DMS114 treated with DMSO at 0.1 percent for 48 hours (cell line): ENCODE results near the gene TPD52L1.

ENCODE experiments used
- DNase-seq: peaks from one replicate; lab custom pipeline; 2025; ENCODE audit not compliant: unreplicated experiment; lab: John Stamatoyannopoulos, UW

Gene TPD52L1

DNA sequence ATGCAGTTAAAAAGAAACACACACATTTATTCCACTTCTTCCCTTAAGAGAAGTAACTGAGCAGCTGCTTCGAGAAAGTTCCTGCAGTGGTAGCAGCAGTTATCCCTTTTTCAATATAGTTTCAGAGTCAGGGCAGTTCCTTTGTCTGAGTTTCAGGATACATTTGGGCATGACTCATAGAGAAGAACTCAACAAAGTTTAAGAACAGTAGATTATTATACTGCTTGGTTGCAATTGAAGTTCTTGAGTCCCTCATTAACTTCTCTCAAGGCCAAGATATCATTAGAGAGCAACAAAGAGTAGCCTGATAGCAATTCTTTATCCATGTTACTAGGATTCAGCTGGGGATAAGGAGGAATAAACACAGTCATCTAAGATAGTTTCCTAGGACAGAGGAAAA, 54.4 kb downstream of the TPD52L1 start:
- DNase-seq: no peak

GRCh38 chr6:125208625-125209249, 55.2 kb downstream of the TPD52L1 start:
- no peak for DNase-seq

- no peak for DNase-seq
These were observed 57.1 kb downstream of the TPD52L1 start for GRCh38 chr6:125210667-125211066.

DNA sequence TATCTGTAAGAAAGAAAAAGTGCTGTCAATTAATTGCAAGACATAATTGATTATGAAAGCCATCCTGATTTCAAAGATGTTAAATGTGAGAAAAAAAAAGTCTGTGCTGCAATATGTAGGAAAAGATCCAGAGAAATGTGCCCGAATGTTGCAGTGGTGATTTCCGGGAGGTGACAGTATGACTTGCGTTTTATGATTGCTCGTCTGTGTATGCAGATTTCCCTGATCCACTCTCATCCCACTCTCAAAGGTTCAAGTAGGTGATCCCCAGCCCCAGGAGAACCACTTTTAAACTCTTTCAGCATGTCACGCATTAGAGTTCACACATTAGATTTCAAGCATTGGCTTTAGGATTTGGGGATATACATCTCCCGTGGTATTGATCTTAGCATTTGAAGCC, 57.8 kb downstream of the TPD52L1 start:
- DNase-seq: no peak

DNA sequence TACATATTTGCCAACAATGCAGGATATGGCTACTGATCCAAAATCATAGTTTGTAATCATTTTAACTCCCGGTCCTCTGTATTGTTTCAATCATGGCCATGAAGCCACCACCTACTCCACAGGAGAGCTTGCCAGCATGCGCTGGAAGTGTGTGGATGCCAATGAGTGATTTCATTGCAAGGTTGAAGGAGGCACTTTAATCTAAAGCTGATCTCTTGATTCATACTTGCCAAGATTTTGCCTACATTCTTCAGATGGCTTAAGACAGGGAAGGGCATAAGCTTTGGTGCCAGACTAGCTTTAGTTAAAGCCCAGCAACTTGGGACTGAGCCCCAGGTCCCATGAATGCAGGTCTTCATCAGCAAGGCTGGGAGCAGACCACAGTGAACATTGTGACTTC, 58.8 kb downstream of the TPD52L1 start:
- DNase-seq: no peak

GRCh38 chr6:125213939-125214338, 60.4 kb downstream of the TPD52L1 start:
- DNase-seq: no peak

DNA sequence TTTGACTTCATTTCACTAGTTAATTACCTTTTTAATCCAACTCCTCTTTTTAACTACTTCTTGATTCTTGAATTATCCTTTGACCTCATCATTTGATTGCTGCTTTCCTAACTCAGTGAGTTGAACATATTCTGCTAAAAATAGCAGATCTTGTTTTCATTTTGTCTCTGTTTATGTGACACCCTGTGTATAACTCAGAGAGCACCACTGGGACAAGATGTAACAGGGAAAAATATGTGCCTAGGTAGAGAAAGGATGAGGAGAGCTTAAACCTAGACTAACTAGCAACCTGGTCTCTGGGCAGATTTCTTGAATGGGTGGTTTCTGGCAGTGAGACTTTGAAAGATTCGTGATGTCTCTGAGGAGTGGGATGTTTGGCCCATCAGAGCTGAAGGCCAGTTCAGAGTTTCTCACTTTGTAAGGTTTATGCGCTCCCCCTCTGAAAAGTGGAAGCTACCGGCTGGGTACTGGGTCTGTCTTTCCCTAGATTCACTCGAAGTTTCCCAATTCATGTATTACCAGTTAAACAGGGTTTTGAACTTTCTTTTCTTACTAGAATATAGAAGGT, 61.8 kb downstream of the TPD52L1 start:
- no peak for DNase-seq

DNA sequence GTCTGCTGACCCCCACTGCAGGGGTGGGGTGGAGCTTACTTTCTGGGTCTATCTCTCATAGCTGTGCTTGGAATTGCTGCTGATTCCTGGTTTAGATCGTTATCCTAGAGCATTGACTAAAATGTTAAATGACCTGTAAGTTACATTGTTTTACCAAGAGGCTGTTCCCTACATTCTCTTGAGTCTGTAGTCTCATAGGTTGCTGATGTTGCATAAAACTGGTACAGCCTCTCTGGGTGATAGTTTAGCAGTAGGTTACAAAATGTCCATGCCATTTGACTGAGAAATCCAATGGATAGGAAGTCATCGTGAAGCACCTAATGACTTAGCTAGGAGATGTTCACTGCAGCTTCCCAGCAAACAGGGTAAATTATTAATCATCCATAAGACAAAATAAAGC, 62.4 kb downstream of the TPD52L1 start:
- no peak for DNase-seq

DNA sequence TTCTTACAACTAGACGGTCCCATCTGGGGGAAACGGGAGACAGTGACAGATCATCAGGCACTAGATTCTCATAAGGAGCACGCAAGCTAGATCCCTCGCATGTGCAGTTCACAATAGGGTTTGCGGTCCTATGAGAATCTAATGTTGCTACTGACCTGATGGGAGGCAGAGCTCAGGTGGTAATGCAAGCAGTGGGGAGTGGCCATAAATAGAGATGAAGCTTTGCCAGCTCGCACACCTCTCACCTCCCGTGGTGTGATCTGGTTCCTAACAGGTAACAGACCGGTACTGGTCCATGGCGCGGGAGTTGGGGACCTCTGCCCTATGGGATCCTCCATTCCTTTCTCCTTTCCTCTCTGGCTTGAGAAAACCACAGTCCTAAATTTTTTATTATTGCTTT, 63.8 kb downstream of the TPD52L1 start:
- DNase-seq: no peak

GRCh38 chr6:125217992-125218391, 64.4 kb downstream of the TPD52L1 start:
- DNase-seq: no peak

DNA sequence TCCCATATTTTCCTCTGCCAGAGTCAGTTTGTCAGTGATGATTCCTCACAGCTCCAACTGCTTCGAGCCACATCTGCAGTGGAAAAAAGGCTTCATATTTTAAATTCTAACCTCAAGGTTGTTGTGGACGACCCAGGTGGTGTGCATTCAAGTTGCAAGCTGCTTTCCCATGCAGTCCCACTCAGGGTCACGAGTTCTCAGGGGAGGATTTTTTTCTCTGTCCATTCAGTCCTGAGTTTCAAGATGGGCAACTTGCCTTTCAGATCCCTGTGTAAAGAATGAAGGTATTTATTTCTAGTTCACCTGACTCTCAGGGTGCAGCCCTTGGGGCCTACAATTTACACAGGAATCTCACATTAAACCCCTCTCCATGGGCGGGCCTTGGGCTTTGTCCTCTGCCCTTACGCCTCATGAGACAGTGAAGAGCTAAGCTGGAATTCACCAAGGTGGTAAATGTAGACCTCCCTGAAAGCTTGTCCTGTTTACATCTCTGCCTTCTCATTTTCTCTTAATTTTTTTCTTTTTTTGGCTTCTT, 65.9 kb downstream of the TPD52L1 start:
- DNase-seq: no peak

DNA sequence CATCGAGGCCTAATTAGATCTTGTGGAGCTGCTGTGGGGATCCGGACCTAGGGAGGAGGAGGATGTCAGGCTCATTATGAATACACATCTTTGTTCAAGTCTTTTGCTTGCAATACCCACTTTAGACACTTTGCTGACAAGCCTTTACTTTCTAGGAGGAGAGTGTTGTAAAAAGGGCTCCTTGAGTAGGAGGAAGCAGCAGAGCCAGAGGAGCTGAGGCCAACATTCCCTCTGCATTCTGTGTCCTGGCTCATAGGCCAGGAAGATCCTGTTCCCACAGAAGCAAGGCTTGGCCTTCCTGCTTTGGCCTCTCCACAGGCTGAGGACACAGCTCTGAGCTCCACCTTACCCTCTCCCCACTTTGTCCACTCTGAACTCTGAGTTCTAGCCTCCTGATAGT, 67.1 kb downstream of the TPD52L1 start:
- DNase-seq: no peak

DNA sequence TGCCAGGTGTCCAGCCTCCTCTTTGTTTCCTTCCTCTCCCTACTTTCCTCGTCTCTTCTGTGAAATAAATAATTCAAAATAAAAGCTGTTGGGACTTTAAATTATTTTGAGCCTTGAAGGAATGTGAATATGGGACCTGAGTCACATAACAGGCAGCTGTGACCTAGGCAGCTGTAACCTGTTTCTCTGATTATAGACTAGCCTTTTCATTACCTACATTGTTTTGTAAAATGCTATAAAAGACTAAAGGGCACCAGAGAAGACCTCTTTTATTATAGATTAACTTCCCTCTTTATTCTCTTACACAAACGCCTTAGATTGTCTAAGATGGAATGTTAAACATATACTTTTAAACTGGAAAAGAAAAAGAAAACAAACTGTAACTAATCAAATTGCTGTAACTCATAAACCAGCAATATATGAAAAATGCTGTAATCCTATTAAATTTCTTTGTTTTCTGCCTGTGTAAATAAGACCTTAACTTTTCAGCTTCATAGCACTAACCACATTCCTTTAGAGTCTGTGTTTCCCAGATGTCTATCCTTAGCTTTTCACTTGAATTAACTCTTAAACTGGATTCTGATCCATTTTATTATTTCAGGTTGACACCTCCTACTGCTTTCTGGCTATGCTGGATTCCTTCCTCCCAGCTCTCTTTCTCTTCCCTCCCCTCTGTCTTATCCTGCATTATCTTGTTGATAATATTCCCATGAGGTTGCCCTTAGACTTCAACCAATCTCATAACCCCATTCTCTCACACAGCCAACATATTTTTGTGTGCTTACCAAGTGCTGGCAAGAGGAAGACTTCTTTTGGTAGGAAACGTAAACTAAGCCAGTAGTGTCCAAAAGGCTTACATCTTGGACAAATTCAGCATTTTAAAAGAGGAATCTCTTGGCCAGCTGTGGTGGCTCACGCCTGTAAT, 69.2 kb downstream of the TPD52L1 start:
- no peak for DNase-seq

DNA sequence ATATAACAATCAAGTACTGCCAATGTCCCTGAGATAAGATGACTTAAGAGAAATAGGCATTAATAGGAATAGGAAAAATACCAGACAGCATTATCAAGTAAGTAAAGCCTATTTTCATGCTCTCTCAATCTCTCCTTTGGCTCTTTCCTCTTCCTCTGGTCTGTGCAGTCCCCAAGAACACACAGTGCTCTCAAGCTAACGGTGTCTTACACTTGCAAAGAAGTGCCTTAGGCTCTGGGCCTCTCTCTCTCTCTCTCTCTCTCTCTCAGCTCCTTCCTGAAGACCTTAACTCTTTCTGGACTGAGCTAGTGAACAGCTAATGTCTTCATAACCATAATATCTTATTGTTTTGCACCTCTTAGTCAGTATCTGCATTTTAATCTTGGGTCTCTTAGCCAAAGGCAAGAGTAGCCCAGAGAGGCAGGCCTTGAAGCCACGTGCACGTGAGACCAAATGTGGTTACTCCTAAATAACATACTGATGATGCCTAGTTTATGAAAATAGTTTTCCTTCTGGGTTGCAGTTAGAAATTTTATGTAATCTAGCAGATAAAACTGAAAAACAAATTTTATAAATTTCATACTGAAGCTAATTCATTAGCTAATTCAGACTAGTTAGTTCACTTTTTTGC, 70.8 kb downstream of the TPD52L1 start:
- DNase-seq: no peak

- no peak for DNase-seq
These were observed 73.7 kb downstream of the TPD52L1 start for GRCh38 chr6:125227244-125227643.

GRCh38 chr6:125228981-125229479, 75.5 kb downstream of the TPD52L1 start:
- no peak for DNase-seq

DNA sequence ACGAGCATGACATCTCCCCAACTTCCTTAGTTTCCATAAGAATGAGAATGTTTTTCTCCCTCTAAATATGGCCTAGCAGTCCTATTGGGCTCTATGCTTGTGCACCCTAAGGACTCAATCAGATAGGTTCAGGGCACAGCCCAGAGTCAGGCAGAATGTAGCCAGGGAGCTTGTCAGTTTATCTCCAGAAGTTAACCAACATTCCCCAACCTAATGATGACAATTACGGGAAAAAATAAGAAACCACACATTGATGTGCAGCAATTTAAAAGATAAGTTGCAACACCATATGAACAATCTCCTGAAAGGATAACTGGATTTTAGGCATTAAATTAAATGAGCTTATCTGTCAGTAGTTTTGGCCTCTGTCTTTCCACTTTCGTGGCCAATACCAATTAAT, 77.1 kb downstream of the TPD52L1 start:
- no peak for DNase-seq

- no peak for DNase-seq
These were observed 77.6 kb downstream of the TPD52L1 start for GRCh38 chr6:125231133-125231532.

DNA sequence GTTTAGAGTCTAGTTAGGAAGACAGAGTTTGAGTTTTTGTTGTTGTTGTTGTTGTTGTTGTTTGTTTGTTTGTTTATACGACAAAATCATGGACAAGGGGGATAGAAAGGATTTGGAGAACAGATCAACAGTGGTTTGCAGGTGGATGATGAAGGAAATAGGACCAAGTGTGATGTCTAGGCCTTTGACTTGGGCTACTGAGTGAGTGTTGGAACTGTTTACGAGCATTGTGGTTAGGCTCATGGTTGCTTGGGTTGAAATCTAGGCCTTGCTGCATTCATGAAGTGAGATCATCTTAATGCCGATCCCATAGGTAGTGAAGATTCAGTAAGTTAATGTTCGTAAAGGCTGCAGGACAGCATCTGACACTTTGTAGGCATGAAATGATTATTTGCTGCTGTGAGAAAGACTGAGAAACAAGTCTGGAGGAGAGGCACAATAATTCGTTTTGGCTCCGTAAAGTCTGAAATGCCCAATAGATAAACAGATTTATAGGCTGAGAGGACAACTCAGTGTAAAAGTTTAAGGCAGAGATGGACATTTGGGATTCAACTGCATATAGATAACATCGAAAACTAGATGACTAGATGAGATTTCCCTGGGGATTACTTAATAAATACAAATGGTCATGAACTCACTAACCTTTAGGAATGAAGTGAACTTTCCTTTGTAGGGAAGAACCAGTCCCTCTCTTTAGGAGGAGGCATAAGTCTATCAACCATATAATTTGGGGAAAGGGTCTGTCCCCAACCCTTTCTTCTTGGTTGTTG, 78.2 kb downstream of the TPD52L1 start:
- DNase-seq: no peak

DNA sequence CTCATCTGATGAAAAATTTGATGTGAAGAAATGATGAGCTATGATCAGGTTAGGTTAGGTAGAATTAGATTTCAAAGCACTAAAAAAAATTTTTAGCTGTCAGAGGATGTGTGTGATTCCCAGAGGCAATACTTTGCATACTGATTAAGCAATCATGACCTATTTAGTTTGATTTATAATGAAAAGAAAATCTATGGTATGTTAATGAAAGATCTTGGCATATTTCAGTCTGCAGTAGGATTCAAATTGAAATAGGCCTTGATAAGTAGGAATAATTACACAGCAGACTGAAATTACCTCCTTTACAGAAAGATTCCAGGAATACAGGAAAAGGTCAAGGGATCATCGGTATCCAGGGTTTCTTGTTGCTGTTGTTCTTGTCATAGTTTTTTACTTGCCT, 78.9 kb downstream of the TPD52L1 start:
- no peak for DNase-seq

DNA sequence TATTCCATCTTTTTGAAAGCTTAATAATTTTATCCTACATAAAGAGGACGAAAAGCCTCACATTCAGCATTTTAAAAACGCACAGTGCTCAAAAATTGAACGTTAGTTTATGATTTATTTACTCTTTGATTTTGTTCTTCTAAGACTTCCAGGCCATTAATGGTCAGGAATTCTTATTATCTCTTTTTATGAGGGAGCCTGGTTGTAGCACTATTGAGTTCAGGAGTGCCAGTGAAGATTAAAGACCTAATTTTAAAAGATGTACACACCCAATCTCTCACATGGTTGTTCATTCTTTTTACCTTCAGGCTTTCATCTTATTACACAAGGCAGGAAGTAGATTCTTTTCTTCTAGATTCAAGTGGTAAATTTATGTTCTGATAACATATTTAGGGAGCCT, 79.6 kb downstream of the TPD52L1 start:
- no peak for DNase-seq
